ENCODE results near the gene HSPA4. TPM values are rescaled to one million over a fixed set of nuclear protein-coding genes. Genes with fewer than 3 reads are reported as not detected.
"Not testable (repeated sequence)": the region's sequence is repeated elsewhere in the genome, so short reads cannot be mapped to it uniquely, and the experiment has no call there.

The HSPA4 gene
- polyA plus RNA-seq, 4 donors, result 78.2 to 159 (median 132) TPM

DNA sequence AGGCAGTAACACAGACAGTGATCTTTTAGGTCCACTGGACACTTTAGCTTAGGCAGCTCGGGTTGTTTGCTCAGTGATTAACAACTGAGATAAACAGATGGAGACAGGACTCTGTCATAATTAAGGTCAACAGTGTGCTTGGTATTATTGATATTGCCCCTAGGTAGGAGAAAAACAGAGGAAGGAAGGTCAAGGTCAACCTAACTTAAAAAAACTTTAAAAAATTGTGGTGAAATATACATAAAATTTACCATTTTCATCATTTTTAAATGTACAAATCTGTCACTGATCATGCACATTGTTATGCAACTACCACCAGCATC, 2.1 kb upstream of the HSPA4 start:
- DNase-seq (ENCODE audit: low read depth in 4 of 4, low spot score in 3 of 4), result no peak

- DNase-seq (ENCODE audit: low read depth in 4 of 4, low spot score in 3 of 4), result no peak
These were observed 1.3 kb upstream of the HSPA4 start for GRCh38 chr5:133050521-133050920.

GRCh38 chr5:133051061-133051541, 712 bp upstream of the HSPA4 start:
- peak in 1 of 4 donors; percentile 63 for DNase-seq (ENCODE audit: low read depth in 4 of 4, low spot score in 3 of 4)

- DNase-seq (ENCODE audit: low read depth in 4 of 4, low spot score in 3 of 4), result peak in 2 of 4 donors; percentile 25 to 27
These were observed 733 bp downstream of the HSPA4 start for GRCh38 chr5:133052317-133053175.

DNA sequence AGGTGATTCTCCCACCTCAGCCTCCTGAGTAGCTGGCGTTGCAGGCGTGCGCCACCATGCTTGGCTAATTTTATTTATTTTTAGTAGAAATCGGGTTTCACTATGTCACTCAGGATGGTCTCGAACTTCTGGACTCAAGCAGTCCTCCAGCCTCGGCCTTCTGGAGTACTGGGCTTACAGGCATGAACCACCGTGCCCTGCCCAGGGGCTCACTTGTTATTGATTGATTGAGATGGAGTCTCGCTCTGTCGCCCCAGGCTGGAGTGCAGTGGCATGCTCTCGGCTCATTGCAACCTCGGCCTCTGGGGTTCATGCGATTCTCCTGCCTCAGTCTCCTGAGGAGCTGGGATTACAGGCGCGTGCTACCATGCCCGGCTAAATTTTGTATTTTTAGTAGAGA, 1.6 kb downstream of the HSPA4 start:
- no peak for DNase-seq (ENCODE audit: low read depth in 4 of 4, low spot score in 3 of 4)

DNA sequence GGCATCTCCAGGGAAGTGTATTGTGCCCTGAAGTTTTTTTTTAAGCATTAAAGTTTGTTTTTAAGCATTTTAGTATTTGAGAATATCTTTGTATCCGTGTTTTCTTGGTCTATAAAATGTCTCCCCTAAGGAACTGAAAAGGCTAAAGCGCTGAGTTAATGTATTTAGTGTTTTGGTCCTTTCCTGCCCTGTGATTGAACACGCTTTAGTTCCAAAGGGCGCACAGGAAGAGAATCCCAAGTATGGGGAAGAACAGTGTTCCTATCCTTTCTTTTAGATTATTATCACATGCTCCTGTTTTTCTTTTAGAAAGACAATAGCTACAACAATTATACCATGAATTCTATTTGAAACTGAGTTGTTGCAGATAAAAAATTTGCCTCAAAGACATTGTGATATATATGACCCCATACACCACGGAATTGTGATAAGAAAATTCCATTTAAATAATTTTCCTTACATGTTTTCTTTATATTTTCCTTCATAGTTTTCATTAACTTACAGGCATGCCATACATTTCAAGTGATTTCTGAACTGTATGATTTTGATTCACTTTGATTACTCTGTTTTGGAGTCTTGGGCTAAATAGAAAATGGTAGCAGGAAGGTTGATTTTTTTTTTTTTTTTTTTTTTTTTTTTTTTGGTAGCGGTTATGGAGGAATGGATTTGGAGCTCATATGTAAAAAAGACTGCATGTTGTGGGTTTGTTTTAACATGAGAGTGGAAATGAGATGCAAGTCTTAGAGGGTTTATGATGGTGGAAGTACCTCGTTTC, 3.1 kb downstream of the HSPA4 start:
- no peak for DNase-seq (ENCODE audit: low read depth in 4 of 4, low spot score in 3 of 4)

GRCh38 chr5:133056891-133057290, 5.1 kb downstream of the HSPA4 start:
- no peak for DNase-seq (ENCODE audit: low read depth in 4 of 4, low spot score in 3 of 4)

GRCh38 chr5:133059621-133060020, 7.8 kb downstream of the HSPA4 start:
- no peak for DNase-seq (ENCODE audit: low read depth in 4 of 4, low spot score in 3 of 4)

GRCh38 chr5:133062276-133062675, 10.5 kb downstream of the HSPA4 start:
- DNase-seq (ENCODE audit: low read depth in 4 of 4, low spot score in 3 of 4), result no peak

DNA sequence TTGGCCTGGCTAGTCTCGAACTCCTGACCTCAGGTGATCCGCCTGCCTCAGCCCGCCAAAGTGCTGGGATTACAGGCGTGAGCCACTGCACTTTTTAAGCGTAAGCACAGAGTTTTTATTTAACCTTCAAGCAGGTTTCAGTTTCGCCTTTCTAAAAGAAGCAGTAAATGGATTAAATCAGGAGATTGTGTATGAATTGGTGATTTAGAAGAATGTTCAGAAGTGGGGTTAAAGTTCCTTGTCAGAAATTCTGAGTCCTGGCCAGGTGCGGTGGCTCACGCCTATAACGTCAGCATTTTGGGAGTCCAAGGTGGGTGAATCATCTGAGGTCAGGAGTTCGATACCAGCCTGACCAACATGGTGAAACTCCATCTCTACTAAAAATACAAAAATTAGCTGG, 12.2 kb downstream of the HSPA4 start:
- no peak for DNase-seq (ENCODE audit: low read depth in 4 of 4, low spot score in 3 of 4)

DNA sequence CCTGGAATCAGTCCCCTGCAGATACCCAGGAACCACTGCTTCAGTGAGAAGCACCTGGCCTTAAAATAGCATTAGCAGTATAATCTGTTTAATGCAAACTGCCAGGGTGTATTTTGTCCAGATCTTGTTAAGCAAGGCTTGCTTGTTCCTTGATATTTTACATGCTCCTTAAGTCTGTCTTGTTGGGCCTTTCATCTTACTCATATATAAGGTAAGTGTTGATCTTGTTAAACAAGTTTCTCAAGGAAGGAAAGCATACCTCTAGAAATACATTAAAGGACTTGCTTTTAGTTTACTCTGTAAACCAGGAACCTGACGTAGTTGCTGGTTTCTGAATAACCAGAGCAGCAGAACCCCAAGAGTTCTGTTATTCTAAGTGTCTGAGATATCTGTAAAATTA, 13.7 kb downstream of the HSPA4 start:
- no peak for DNase-seq (ENCODE audit: low read depth in 4 of 4, low spot score in 3 of 4)

DNA sequence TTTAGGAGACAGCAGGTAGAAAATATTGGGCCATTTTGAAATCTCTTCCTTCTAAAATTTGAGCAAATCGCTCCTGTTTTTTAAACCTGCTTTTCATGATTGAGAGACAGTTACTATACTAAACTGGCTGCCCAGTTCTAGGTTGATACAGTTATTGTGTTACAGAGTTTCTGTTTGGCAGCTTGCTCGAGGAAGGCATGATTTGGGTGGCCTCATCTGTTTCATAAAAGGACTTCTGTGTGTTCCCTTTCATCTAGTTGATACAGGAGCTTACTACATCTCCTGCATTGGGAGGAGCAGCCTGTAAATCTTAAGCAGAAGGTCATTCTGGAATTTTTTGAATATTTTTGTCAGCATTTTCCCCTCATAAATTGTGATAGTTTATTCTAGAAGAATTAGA, 14.2 kb downstream of the HSPA4 start:
- no peak for DNase-seq (ENCODE audit: low read depth in 4 of 4, low spot score in 3 of 4)

GRCh38 chr5:133072021-133072420, 20.2 kb downstream of the HSPA4 start:
- DNase-seq (ENCODE audit: low read depth in 4 of 4, low spot score in 3 of 4), result no peak

GRCh38 chr5:133075572-133076536, 24.0 kb downstream of the HSPA4 start:
- no peak for DNase-seq (ENCODE audit: low read depth in 4 of 4, low spot score in 3 of 4)

- no peak for DNase-seq (ENCODE audit: low read depth in 4 of 4, low spot score in 3 of 4)
These were observed 27.2 kb downstream of the HSPA4 start for GRCh38 chr5:133079048-133079447.

DNA sequence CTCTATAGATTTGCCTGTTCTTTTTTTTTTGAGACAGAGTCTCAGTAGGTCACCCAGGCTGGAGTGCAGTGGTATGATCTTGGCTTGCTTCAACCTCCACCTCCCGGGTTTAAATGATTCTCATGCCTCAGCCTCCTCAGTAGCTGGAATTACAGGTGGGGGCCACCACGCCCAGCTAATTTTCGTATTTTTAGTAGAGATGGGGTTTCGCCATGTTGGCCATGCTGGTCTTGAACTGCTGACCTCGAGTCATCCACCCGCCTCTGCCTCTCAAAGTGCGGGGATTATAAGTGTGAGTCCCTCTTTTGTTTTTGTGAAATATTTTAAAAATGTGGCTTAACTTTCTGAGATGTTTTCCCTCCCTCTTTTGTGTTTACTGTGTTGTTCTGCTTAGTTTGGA, 29.2 kb downstream of the HSPA4 start:
- DNase-seq (ENCODE audit: low read depth in 4 of 4, low spot score in 3 of 4), result no peak

DNA sequence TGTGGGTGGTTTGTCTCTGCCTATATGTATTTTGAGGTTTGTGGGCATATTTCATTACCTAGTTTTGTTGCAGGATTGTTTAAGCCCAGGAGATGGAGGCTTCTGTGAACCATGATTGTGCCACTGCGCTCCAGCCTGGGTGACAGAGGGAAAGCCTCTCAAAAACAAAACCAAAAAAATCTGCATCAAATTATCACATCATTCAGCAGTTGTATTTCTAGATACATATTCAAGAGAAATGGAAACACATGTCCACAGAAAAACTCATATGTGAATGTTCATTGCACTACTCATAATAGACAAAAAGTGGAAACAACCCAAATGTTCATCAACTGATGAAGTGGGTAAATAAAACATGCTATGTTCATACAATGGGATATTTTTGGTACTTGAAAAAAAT, 29.9 kb downstream of the HSPA4 start:
- DNase-seq (ENCODE audit: low read depth in 4 of 4, low spot score in 3 of 4), result no peak

DNA sequence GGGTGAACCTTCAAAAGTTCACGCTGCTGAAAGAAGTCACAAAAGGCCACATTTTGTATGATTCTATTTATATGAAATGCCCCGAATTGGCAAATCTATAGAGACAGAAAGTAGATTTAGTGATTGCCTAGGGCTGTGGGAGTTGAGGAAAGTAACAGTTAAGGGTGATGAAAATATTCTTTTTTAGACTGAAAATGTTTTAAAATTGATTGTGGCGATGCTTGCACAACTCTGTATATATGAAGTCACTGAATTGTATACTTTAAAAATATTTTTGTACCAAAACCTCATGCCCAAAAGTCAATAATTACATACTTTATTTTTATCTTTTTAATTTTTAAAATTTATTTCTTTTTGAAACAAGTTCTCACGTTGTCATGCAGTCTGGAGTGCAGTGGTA, 30.3 kb downstream of the HSPA4 start:
- DNase-seq (ENCODE audit: low read depth in 4 of 4, low spot score in 3 of 4), result no peak

DNA sequence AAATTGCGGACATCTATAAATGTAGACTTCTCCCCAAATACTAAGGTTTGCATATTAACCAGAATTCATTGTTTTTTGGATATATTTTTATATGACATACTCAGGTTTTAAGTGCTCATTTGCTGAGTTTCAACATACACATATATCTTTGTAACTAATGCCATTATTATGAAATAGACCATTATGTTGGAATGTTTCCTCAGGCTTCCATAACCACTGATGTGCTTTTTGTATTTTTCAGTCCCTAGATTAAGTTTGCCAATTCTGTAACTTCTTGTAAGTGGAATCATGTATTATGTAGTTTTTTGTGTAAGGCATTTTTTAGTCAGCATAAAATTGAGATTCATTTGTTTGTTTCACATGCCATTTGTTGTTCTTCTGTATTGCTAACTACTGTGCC, 32.1 kb downstream of the HSPA4 start:
- DNase-seq (ENCODE audit: low read depth in 4 of 4, low spot score in 3 of 4), result no peak

DNA sequence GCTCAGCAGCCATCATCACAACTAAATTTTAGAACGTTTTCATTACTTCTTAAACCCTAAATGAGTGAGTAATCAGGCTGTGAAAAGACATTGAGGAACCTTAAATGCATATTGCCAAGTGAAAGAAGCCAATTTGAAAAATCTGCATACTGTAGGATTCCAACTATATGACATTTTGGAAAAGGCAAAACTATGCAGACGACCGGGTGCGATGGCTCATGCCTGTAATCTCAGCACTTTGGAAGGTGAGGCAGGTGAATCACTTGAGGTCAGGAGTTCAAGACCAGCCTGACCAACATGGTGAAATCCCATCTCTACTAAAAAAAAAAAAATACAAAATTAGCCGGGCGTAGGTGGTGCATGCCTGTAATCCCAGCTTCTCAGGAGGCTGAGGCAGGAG, 33.4 kb downstream of the HSPA4 start:
- not testable (repeated sequence) for DNase-seq (ENCODE audit: low read depth in 4 of 4, low spot score in 3 of 4)

DNA sequence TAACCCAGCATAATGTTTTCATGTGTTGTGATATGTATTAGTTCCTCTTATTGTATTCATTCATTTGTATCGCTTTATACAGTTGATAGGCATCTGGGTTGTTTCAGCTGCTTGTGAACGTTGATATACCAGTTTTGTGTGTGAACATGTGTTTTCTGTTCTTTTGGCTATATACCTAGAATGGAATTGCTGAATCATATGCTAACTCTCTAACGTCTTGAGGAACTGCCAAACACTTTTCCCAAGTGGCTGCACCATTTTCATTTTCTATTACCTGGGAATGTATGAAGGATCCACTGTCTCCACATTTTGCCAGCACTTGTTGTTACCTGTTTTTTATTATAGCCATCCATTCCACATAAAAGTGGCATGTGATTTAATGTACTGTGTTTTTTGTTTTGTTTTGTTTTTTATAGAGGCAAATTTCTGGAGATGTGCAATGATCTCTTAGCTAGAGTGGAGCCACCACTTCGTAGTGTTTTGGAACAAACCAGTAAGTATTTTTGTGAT, 34.6 kb downstream of the HSPA4 start:
- DNase-seq (ENCODE audit: low read depth in 4 of 4, low spot score in 3 of 4), result no peak

Measured in left renal pelvis (tissue), 4 donors.